NCI-H2196 treated with DMSO at 0.1 percent for 48 hours (cell line): ENCODE results near the gene MORC3.
"Not testable (repeated sequence)": the region's sequence is repeated elsewhere in the genome, so short reads cannot be mapped to it uniquely, and the experiment has no call there.

ENCODE experiments used
- DNase-seq: peaks from one replicate; lab custom pipeline; 2025; ENCODE audit not compliant: unreplicated experiment; lab: John Stamatoyannopoulos, UW

The MORC3 gene, protein sequence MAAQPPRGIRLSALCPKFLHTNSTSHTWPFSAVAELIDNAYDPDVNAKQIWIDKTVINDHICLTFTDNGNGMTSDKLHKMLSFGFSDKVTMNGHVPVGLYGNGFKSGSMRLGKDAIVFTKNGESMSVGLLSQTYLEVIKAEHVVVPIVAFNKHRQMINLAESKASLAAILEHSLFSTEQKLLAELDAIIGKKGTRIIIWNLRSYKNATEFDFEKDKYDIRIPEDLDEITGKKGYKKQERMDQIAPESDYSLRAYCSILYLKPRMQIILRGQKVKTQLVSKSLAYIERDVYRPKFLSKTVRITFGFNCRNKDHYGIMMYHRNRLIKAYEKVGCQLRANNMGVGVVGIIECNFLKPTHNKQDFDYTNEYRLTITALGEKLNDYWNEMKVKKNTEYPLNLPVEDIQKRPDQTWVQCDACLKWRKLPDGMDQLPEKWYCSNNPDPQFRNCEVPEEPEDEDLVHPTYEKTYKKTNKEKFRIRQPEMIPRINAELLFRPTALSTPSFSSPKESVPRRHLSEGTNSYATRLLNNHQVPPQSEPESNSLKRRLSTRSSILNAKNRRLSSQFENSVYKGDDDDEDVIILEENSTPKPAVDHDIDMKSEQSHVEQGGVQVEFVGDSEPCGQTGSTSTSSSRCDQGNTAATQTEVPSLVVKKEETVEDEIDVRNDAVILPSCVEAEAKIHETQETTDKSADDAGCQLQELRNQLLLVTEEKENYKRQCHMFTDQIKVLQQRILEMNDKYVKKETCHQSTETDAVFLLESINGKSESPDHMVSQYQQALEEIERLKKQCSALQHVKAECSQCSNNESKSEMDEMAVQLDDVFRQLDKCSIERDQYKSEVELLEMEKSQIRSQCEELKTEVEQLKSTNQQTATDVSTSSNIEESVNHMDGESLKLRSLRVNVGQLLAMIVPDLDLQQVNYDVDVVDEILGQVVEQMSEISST

GRCh38 chr21:36319767-36320420 is at the start of gene MORC3:
Gene MORC3, plus strand, starts transcription at chr21:36320197. Its CDS starts 68 bp downstream, at chr21:36320265.
- peak; percentile 99 for DNase-seq

DNA sequence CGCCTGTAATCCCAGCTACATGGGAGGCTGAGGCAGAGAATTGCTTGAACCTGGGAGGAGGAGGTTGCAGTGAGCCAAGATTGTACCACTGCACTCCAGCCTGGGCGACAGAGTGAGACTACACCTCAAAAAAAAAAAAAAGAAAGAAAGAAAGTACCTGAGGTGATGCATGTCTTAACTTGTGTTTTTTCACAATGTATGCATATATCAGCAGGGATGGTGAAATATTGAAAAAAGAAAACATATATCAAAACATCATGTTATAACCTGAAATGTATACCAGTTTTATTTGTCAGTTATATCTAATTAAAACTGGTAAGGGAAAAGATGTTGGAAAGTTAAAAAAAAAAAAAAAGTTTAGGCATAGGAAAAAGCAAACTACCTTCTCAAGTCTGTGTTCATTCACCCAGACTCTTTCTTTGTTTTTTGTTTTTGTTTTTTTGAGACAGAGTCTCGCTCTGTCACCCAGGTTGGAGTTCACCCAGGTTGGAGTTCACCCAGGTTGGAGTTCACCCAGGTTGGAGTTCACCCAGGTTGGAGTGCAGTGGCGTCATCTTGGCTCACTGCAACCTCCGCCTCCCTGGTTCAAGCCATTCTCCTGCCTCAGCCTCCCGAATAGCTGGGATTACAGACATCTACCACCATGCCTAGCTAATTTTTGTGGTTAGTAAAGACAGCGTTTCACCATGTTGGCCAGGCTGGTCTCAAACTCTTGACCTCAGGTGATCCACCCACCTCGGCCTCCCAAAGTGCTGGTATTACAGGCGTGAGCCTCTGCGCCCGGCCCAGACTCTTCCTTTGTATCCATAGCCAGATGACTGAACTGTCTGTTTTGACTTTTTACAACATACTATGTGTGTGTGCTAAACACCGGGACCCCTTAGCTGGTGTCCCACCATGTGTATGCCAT is 49.0 kb upstream of the MORC3 start:
- DNase-seq: not testable (repeated sequence)

DNA sequence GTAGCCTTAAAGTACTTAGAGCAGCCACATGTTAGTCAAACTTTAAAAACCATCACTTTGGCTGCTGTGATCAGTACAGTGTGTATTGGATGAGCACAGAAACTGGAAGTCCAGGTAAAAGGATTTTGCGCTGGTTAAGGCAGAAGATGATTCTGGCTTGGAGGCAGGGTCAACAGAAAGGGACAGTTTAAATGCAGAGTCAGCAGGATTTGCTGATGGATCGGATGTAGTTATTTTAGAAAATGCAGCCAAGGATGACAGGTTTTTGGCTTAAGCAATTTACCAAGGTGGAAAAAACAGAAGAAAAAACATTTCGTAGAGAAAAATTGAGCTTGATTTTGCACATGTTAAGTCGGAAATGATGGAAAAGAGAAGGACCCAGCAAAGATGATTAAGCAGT is 45.9 kb upstream of the MORC3 start:
- no peak for DNase-seq

DNA sequence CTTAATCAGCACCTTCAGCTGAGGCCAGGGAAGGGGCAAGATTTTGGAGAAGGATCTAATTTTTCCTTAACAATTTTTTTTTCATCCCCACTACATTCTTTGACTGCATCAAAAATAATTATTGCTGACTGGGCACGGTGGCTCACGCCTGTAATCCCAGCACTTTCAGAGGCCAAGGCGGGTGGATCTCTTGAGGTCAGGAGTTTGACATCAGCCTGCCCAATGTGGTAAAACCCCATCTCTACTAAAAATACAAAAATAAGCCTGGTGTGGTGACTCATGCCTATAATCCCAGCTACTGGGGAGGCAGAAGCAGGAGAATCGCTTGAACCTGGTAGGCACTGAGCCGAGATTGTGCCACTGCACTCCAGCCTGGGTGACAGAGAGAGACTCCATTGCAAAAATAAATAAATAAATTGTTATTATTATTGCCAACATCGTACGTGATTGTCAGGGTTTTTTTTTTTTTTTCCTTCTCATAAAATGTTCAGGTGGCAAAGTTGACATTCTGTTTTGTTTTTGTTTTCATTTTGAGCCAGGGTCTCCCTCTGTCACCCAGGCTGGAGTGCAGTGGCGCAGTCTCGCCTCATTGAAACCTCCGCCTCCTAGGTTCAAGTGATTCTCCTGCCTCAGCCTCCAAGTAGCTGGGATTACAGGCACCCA is 37.3 kb upstream of the MORC3 start:
- DNase-seq: no peak

- DNase-seq: not testable (repeated sequence)
These were observed 36.8 kb upstream of the MORC3 start for GRCh38 chr21:36283231-36283622.

DNA sequence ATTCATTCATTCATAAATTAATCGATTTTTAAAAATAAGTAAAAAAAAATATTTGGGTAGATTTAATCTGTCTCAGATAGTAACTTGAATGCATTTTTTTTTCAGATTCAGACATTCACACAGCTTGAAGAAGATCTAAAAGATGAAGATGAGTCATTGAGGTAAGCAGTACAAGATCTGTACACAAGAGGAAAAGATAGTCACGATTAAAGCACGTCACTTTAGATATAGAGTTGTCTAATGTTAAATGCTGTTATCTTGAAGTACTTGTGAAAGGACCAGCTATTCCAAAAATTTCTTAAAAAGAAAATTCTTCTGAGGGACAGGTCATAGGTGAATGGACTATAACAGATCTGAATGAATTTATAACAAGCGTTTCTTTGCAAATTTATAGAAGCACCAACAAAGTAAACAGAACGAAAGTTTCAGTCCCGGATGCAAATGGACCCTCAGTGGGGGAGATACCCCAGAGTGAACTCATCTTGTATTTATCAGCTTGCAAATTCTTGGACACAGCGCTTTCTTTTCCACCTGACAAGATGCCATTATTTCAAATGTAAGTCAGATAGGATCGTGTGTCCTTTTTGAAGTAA is 31.2 kb upstream of the MORC3 start:
- DNase-seq: no peak

GRCh38 chr21:36291509-36291908 is 28.5 kb upstream of the MORC3 start:
- DNase-seq: no peak

DNA sequence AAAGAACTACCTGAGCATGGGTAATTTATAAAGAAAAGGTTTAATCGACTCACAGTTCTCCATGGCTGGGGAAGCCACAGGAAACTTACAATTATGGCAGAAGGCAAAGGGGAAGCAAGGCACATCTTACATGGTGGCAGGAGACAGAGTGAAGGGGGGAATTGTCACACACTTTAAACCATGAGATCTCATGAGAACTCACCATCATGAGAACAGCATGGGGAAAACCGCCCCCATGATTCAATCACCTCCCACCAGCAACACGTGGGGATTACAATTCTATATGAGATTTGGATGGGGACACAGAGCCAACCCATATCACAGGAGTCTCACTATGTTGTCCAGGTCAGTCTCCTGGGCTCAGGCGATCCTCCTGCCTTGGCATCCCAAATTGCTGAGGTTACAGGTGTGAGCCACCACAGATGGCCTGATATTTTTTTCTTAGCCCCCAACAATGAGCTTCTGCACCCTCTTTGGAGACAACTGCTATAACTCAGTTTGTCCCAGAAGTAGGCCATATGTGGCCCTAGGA is 22.5 kb upstream of the MORC3 start:
- DNase-seq: no peak

- DNase-seq: no peak
These were observed 21.9 kb upstream of the MORC3 start for GRCh38 chr21:36297938-36298572.

- DNase-seq: no peak
These were observed 13.0 kb upstream of the MORC3 start for GRCh38 chr21:36306872-36307534.

DNA sequence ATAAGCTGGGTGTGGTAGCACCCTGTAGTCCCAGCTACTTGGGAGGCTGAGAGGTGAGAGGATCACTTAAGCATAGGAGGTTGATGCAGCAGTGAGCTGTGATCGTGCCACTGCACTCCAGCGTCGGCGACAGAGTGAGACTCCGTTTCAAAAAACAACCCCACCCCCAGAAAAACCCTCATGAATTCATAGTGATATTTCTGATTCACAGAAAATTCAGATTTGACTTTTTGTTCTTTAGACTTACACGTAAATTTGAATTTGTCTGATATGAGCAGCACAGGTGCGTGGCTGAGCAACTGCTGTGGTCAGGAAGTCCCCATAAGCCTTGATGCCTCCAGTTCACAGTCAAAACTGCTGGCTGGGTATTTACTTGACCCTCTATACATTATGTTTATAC is 10.0 kb upstream of the MORC3 start:
- no peak for DNase-seq

GRCh38 chr21:36313446-36313845 is 6.6 kb upstream of the MORC3 start:
- DNase-seq: not testable (repeated sequence)

- DNase-seq: not testable (repeated sequence)
These were observed 4.0 kb upstream of the MORC3 start for GRCh38 chr21:36316045-36316444.

DNA sequence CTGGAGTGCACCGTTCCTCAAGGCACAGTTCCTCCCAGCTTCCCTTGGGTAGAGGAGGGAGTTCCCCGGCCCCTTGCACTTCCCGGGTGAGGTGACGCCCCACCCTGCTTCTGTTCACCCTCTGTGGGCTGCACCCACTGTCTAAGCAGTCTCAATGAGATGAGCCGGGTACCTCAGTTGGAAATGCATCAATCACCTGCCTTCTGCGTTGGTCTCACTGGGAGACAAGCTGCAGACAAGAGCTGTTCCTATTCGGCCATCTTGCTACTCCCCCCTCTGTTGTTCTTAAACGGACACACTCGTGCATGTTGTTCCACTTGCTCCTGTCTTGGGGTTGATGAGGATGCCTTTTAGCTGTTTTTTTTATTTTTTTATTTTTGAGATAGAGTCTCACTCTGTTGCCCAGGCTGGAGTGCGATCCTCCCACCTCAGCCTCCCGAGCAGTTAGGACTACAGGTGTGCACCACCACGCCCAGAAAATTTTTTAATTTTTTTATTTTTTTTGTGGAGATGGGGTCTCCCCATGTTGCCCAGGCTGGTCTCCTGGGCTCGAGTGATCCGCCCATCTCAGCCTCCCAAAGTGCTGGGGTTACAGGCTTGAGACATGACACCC is 3.0 kb upstream of the MORC3 start:
- no peak for DNase-seq

GRCh38 chr21:36319406-36319766 is 611 bp upstream of the MORC3 start:
- DNase-seq: not testable (repeated sequence)

GRCh38 chr21:36320421-36321324 is 676 bp downstream of the MORC3 start:
- DNase-seq: peak; percentile 74
